H9 (cell line): ENCODE measurements around the gene EFS. TPM values are rescaled to one million over a fixed set of nuclear protein-coding genes. Genes with fewer than 3 reads are reported as not detected.

Experiments used
- DNase-seq: peaks from one replicate; pipeline ENCODE4 v3.0.0-alpha.2; 2017
- H2AFZ ChIP-seq: one replicate; pipeline ENCODE4 v1.6.1; 2013; ENCODE audit warnings: mild to moderate bottlenecking, low read length, control low read depth, moderate library complexity
- H2AK5ac ChIP-seq: 2 replicates; pipeline ENCODE4 v1.6.1; 2013; ENCODE audit warnings: low read length, control low read depth, mixed read lengths; ENCODE audit not compliant: insufficient read length
- H2BK120ac ChIP-seq: one replicate; pipeline ENCODE4 v1.6.1; 2013; ENCODE audit warnings: low read depth, mild to moderate bottlenecking, low read length, control low read depth, inconsistent platforms; ENCODE audit not compliant: poor library complexity, severe bottlenecking
- H2BK12ac ChIP-seq: 2 replicates; pipeline ENCODE4 v1.6.1; 2013; ENCODE audit warnings: low read length, control low read depth, mixed read lengths, low read depth; ENCODE audit not compliant: insufficient read length
- H2BK15ac ChIP-seq: 2 replicates; pipeline ENCODE4 v1.6.1; 2013; ENCODE audit warnings: low read depth, low read length, control low read depth
- H2BK20ac ChIP-seq: one replicate; pipeline ENCODE4 v1.6.1; 2013; ENCODE audit warnings: low read depth, mild to moderate bottlenecking, low read length, control low read depth, inconsistent platforms; ENCODE audit not compliant: poor library complexity, severe bottlenecking
- H2BK5ac ChIP-seq: 2 replicates; pipeline ENCODE4 v1.6.1; 2013; ENCODE audit warnings: low read length, control low read depth, mixed read lengths; ENCODE audit not compliant: insufficient read length
- H3K14ac ChIP-seq: 2 replicates; pipeline ENCODE4 v1.6.1; 2013; ENCODE audit warnings: low read length, control low read depth; ENCODE audit not compliant: insufficient read depth
- H3K18ac ChIP-seq: 2 replicates; pipeline ENCODE4 v1.6.1; 2013; ENCODE audit warnings: low read depth, mild to moderate bottlenecking, mixed read lengths, low read length, control low read depth; ENCODE audit not compliant: insufficient read length
- H3K23ac ChIP-seq: 2 replicates; pipeline ENCODE4 v1.6.1; 2013; ENCODE audit warnings: low read length, control low read depth, mixed read lengths, low read depth; ENCODE audit not compliant: insufficient read length
- H3K23me2 ChIP-seq: 2 replicates; pipeline ENCODE4 v1.6.1; 2013; ENCODE audit warnings: low read depth, mild to moderate bottlenecking, mixed read lengths, low read length, control low read depth; ENCODE audit not compliant: insufficient read length, poor library complexity, severe bottlenecking
- H3K27ac ChIP-seq: 2 replicates; pipeline ENCODE4 v1.5.1; 2013; ENCODE audit warnings: low read length, control low read depth, mixed read lengths, low read depth; ENCODE audit not compliant: insufficient read length
- H3K27me3 ChIP-seq: 2 replicates; pipeline ENCODE4 v1.6.1; 2013; ENCODE audit warnings: low read length, control low read depth, inconsistent platforms; ENCODE audit not compliant: insufficient read depth
- H3K4ac ChIP-seq: 2 replicates; pipeline ENCODE4 v1.6.1; 2013; ENCODE audit warnings: low read depth, mild to moderate bottlenecking, control low read depth, inconsistent platforms, low read length, moderate library complexity
- H3K4me1 ChIP-seq: 2 replicates; pipeline ENCODE4 v1.6.1; 2013; ENCODE audit warnings: low read length, control low read depth, inconsistent platforms; ENCODE audit not compliant: insufficient read depth
- H3K4me2 ChIP-seq: 2 replicates; pipeline ENCODE4 v1.6.1; 2013; ENCODE audit warnings: low read length, control low read depth, mixed read lengths; ENCODE audit not compliant: insufficient read length, insufficient read depth
- H3K56ac ChIP-seq: 2 replicates; pipeline ENCODE4 v1.6.1; 2013; ENCODE audit warnings: low read depth, mild to moderate bottlenecking, mixed read lengths, low read length, control low read depth; ENCODE audit not compliant: insufficient read length
- H3K79me1 ChIP-seq: 2 replicates; pipeline ENCODE4 v1.6.1; 2013; ENCODE audit warnings: low read depth, mild to moderate bottlenecking, moderate library complexity, low read length, control low read depth, inconsistent platforms; ENCODE audit not compliant: insufficient read depth, poor library complexity, severe bottlenecking
- H3K79me2 ChIP-seq: 2 replicates; pipeline ENCODE4 v1.6.1; 2013; ENCODE audit warnings: low read length, control low read depth, inconsistent platforms; ENCODE audit not compliant: insufficient read depth
- H3K9ac ChIP-seq: 2 replicates; pipeline ENCODE4 v1.6.1; 2013; ENCODE audit warnings: low read length, control low read depth, mixed read lengths; ENCODE audit not compliant: insufficient read length; ENCODE audit errors: extremely low read depth
- H3K9me3 ChIP-seq: one replicate; pipeline ENCODE4 v1.6.1; 2013; ENCODE audit warnings: low read depth, low read length, inconsistent platforms; ENCODE audit not compliant: control insufficient read depth
- H3T11ph ChIP-seq: one replicate; pipeline ENCODE4 v1.6.1; 2013; ENCODE audit warnings: mild to moderate bottlenecking, low read length, control low read depth, inconsistent platforms
- H4K20me1 ChIP-seq: one replicate; pipeline ENCODE4 v1.6.1; 2013; ENCODE audit not compliant: control insufficient read depth, insufficient read length, insufficient read depth
- H4K5ac ChIP-seq: 2 replicates; pipeline ENCODE4 v1.6.1; 2013; ENCODE audit warnings: low read depth, mild to moderate bottlenecking, mixed read lengths, low read length, control low read depth; ENCODE audit not compliant: insufficient read length
- H4K8ac ChIP-seq: replicated peaks from 2 replicates; pipeline ENCODE4 v1.6.1; 2013; ENCODE audit warnings: low read length, control low read depth, mixed read lengths, low read depth; ENCODE audit not compliant: insufficient read length
- H4K91ac ChIP-seq: 2 replicates; pipeline ENCODE4 v1.6.1; 2013; ENCODE audit warnings: low read depth, mild to moderate bottlenecking, moderate library complexity, mixed read lengths, low read length, control low read depth; ENCODE audit not compliant: insufficient read length
- H3K27ac Mint-ChIP-seq, 3 experiments: 2 replicates in 2 of 3; 3 replicates in 1 of 3; pipeline ENCODE4 v1.8.0; 2020 to 2021; ENCODE audit warnings: mixed read lengths in 3 of 3, mild to moderate bottlenecking in 1 of 3, moderate library complexity in 1 of 3
- H3K27me3 Mint-ChIP-seq: 2 replicates; pipeline ENCODE4 v1.8.0; 2021; ENCODE audit warnings: low read depth, mild to moderate bottlenecking, moderate library complexity, mixed read lengths
- H3K36me3 Mint-ChIP-seq, 3 experiments: 2 replicates in 2 of 3; 3 replicates in 1 of 3; pipeline ENCODE4 v1.8.0; 2020 to 2021; ENCODE audit warnings: low read depth in 3 of 3, mixed read lengths in 3 of 3; ENCODE audit not compliant: insufficient read depth in 1 of 3
- H3K4me1 Mint-ChIP-seq, 2 experiments: 2 replicates each; pipeline ENCODE4 v1.8.0; 2020; ENCODE audit warnings: mixed read lengths in 2 of 2
- H3K4me3 Mint-ChIP-seq, 2 experiments: 2 replicates in 1 of 2; 3 replicates in 1 of 2; pipeline ENCODE4 v1.8.0; 2020 to 2021; ENCODE audit warnings: mild to moderate bottlenecking in 2 of 2, mixed read lengths in 2 of 2, moderate library complexity in 1 of 2
- H3K9me3 Mint-ChIP-seq, 2 experiments: 2 replicates in 1 of 2; 3 replicates in 1 of 2; pipeline ENCODE4 v1.8.0; 2020; ENCODE audit warnings: mild to moderate bottlenecking in 2 of 2, mixed read lengths in 2 of 2, moderate library complexity in 1 of 2
- WGBS: extraction: QIAGEN DNeasy Blood & Tissue Kit; methylation state at CpG from one replicate; pipeline ENCODE4 v1.1.7; 2013; ENCODE audit warnings: missing lambda C conversion rate, low lambda C conversion rate, mixed read lengths; ENCODE audit not compliant: insufficient read length; ENCODE audit errors: extremely low coverage; 5-methylcytosine and 5-hydroxymethylcytosine counted together
- total RNA-seq: library from RNA; stranded (reverse); gene quantifications from 2 replicates; pipeline ENCODE4 v1.2.1, GENCODE V29; 2021
- TF ChIP-seq, protein P1 (sequence below): fragments of 200-600 bp; sonication (generic); conservative IDR thresholded peaks from 3 replicates; pipeline ENCODE4 v1.8.0; 2021; ENCODE audit warnings: antibody characterized with exemption, mild to moderate bottlenecking

The EFS gene
- total RNA-seq, 1 experiment from 2014 or later = 32.1 TPM

DNA sequence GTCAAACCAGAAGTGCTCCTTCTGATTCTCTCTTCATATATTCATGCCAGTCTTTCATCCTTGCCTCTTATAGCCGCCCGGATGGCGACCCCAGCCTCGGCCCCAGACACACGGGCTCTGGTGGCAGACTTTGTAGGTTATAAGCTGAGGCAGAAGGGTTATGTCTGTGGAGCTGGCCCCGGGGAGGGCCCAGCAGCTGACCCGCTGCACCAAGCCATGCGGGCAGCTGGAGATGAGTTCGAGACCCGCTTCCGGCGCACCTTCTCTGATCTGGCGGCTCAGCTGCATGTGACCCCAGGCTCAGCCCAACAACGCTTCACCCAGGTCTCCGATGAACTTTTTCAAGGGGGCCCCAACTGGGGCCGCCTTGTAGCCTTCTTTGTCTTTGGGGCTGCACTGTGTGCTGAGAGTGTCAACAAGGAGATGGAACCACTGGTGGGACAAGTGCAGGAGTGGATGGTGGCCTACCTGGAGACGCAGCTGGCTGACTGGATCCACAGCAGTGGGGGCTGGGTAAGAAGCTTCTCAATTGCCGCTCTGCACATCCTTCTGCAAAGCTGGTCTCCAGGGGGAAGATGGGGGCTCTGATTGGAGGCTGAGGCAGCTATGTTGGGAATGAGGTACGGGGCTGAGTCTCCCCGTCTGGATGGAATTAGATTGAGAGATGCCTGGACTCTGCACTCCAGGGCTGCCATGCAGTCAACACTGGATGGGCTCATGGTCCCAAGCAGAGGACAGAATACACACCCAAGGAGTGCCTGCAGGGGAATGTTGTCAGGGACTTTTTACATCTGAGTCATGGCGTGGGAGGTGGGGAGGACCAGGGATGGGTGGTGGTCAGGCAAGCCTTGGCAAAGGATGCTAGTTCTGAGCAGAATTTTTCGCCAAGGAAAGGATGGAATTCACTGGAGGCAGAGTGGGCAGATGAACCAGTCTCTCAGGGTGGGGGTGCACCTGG lies 57.0 kb downstream of the EFS start:
- H3T11ph ChIP-seq = no peak overlapping the region
- no CpG with 5 or more reads among the region's 22 CpGs for WGBS
- no peaks in the 10 kb centered on the region for H3K79me2 ChIP-seq
- no peak overlapping the region for H4K8ac ChIP-seq
- H3K9me3 ChIP-seq = no peaks in the 10 kb centered on the region
- H3K4me1 ChIP-seq = no peaks in the 10 kb centered on the region; the same call in 1 of the 2 replicates
- H3K56ac ChIP-seq = no peak overlapping the region
- no peak overlapping the region for H3K14ac ChIP-seq
- no peak overlapping the region for H4K5ac ChIP-seq
- no peak overlapping the region for H2BK15ac ChIP-seq
- Mint-ChIP-seq H3K36me3 (peaks cover 25 to 26% (median 25%) of the 10 kb centered on the region in 3 experiments), H3K27ac (peak overlapping the region in 1 of 3 experiments; percentile 76; a peak in 2 of 7 replicates), H3K9me3 (no peaks in the 10 kb centered on the region), H3K4me3 (peak overlapping the region; percentile 90 to 91), H3K27me3 (peaks cover 12% of the 10 kb centered on the region), H3K4me1 (peaks cover 18 to 23% of the 10 kb centered on the region in 2 experiments)
- H2BK12ac ChIP-seq = no peak overlapping the region
- DNase-seq = no peak
- no peaks in the 10 kb centered on the region for H4K20me1 ChIP-seq
- H3K9ac ChIP-seq = no peak overlapping the region
- H3K23ac ChIP-seq = no peak overlapping the region
- no peak overlapping the region for H3K18ac ChIP-seq
- peaks cover 6% of the 10 kb centered on the region for H3K79me1 ChIP-seq
- no peak overlapping the region for H2BK120ac ChIP-seq
- H3K27ac ChIP-seq = no peak overlapping the region
- H3K23me2 ChIP-seq = peaks cover 9% of the 10 kb centered on the region
- H2BK5ac ChIP-seq = no peak overlapping the region
- H2AK5ac ChIP-seq = no peak overlapping the region
- no peak overlapping the region for H2BK20ac ChIP-seq
- no peaks in the 10 kb centered on the region; the same call in 1 of the 2 replicates for H3K27me3 ChIP-seq
- no peak overlapping the region for H3K4ac ChIP-seq
- TF ChIP-seq, protein P1, sequence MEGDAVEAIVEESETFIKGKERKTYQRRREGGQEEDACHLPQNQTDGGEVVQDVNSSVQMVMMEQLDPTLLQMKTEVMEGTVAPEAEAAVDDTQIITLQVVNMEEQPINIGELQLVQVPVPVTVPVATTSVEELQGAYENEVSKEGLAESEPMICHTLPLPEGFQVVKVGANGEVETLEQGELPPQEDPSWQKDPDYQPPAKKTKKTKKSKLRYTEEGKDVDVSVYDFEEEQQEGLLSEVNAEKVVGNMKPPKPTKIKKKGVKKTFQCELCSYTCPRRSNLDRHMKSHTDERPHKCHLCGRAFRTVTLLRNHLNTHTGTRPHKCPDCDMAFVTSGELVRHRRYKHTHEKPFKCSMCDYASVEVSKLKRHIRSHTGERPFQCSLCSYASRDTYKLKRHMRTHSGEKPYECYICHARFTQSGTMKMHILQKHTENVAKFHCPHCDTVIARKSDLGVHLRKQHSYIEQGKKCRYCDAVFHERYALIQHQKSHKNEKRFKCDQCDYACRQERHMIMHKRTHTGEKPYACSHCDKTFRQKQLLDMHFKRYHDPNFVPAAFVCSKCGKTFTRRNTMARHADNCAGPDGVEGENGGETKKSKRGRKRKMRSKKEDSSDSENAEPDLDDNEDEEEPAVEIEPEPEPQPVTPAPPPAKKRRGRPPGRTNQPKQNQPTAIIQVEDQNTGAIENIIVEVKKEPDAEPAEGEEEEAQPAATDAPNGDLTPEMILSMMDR = no peak
- H2AFZ ChIP-seq = no peak overlapping the region
- H3K4me2 ChIP-seq = peak overlapping the region; percentile 90
- H4K91ac ChIP-seq = no peak overlapping the region
